Epithelial cell of prostate (primary cell): ENCODE data around the gene ZFYVE1.

Experiments
- DNase-seq: peaks from one replicate; pipeline ENCODE4 v3.0.0-alpha.2; 2011; ENCODE audit warnings: low read depth, low spot score
- H3K27ac ChIP-seq: fragments of 450-650 bp; 2 replicates; pipeline ENCODE4 v1.5.1; 2017; ENCODE audit warnings: mild to moderate bottlenecking

ZFYVE1 gene

GRCh38 chr14:72926292-72927028, 100.4 kb downstream of the ZFYVE1 start, which contains the start of gene DCAF4:
DCAF4 (plus strand) TSS chr14:72926464; CDS start chr14:72937979, 11,515 bp downstream.
- H3K27ac ChIP-seq = peak within 1 kb of the TSS; percentile 78

GRCh38 chr14:72925815-72926291, 101.1 kb downstream of the ZFYVE1 start:
- peak overlapping the region; percentile 78 for H3K27ac ChIP-seq
- no peak for DNase-seq

More at GRCh38 chr14:72926292-72927028, 100.4 kb downstream of the ZFYVE1 start, which contains the start of gene DCAF4:
- peak; percentile 94 for DNase-seq

GRCh38 chr14:72925171-72925759, 101.6 kb downstream of the ZFYVE1 start:
- no peak overlapping the region for H3K27ac ChIP-seq

GRCh38 chr14:72924337-72924736, 102.6 kb downstream of the ZFYVE1 start:
- H3K27ac ChIP-seq = no peak overlapping the region
- DNase-seq = no peak

More at GRCh38 chr14:72925171-72925759, 101.6 kb downstream of the ZFYVE1 start:
- no peak for DNase-seq

- H3K27ac ChIP-seq = no peak overlapping the region
- DNase-seq = no peak
Measured at GRCh38 chr14:72921396-72921795, 105.5 kb downstream of the ZFYVE1 start.

GRCh38 chr14:72920008-72920407, 106.9 kb downstream of the ZFYVE1 start:
- no peak for DNase-seq
- no peak overlapping the region for H3K27ac ChIP-seq
